Liver (tissue), 9 donors: ENCODE data around the gene BARX1. TPM values are rescaled to one million over a fixed set of nuclear protein-coding genes. Genes with fewer than 3 reads are reported as not detected.

Experiments
- DNase-seq: peaks from one replicate; pipeline ENCODE4 v3.0.0-alpha.2; 2017; ENCODE audit warnings: low spot score
- H3K27ac ChIP-seq, 2 donors: one replicate each; pipeline ENCODE4 v1.7.0; 2013; ENCODE audit warnings: inconsistent platforms in 2 of 2, low read length in 2 of 2, control low read depth in 1 of 2, low read depth in 1 of 2, mild to moderate bottlenecking in 1 of 2
- H3K27me3 ChIP-seq, 4 donors: one replicate each; pipeline versions ENCODE4 v1.6.1 to v1.7.0; 2013; ENCODE audit warnings: low read length in 3 of 4, inconsistent platforms in 1 of 4, mild to moderate bottlenecking in 1 of 4, moderate library complexity in 1 of 4; ENCODE audit not compliant: control insufficient read depth in 4 of 4, insufficient read depth in 4 of 4
- H3K36me3 ChIP-seq, 4 donors: one replicate each; pipeline versions ENCODE4 v1.6.1 to v1.7.0; 2013; ENCODE audit warnings: low read length in 3 of 4, mild to moderate bottlenecking in 3 of 4, low read depth in 1 of 4, moderate library complexity in 1 of 4; ENCODE audit not compliant: control insufficient read depth in 4 of 4, insufficient read depth in 3 of 4
- H3K4me1 ChIP-seq, 4 donors: one replicate each; pipeline versions ENCODE4 v1.6.1 to v1.7.0; 2013; ENCODE audit warnings: low read length in 3 of 4, mild to moderate bottlenecking in 3 of 4, moderate library complexity in 1 of 4; ENCODE audit not compliant: control insufficient read depth in 4 of 4, insufficient read depth in 4 of 4
- H3K4me3 ChIP-seq, 3 donors: one replicate each; pipeline versions ENCODE4 v1.6.1 to v1.7.0; 2013; ENCODE audit warnings: low read length in 3 of 3, control low read depth in 1 of 3, low read depth in 1 of 3, mild to moderate bottlenecking in 1 of 3
- H3K9ac ChIP-seq, 2 donors: one replicate each; pipeline ENCODE4 v1.7.0; 2013; ENCODE audit warnings: low read length in 2 of 2, mild to moderate bottlenecking in 2 of 2, moderate library complexity in 2 of 2, control low read depth in 1 of 2, low read depth in 1 of 2
- H3K9me3 ChIP-seq, 4 donors: one replicate each; pipeline versions ENCODE4 v1.6.1 to v1.7.0; 2013; ENCODE audit warnings: low read length in 3 of 4; ENCODE audit not compliant: control insufficient read depth in 4 of 4
- ATF3 ChIP-seq: IDR thresholded peaks from 2 replicates; pipeline ENCODE4 v1.6.1; 2016; ENCODE audit warnings: antibody characterized with exemption
- CTCF ChIP-seq: fragments of 150-350 bp; IDR thresholded peaks from 2 replicates; pipeline ENCODE4 v1.5.1; 2017; ENCODE audit warnings: improper control_type of control experiment, low read depth, low read length; ENCODE audit not compliant: missing input control
- EGR1 ChIP-seq, 2 donors: IDR thresholded peaks; 2 replicates each; pipeline ENCODE4 v1.6.1; 2016 to 2018; ENCODE audit warnings: antibody characterized with exemption in 2 of 2, low read depth in 2 of 2
- FOXA2 ChIP-seq: IDR thresholded peaks from 2 replicates; pipeline ENCODE4 v1.6.1; 2016; ENCODE audit warnings: antibody characterized with exemption
- GABPA ChIP-seq, 2 donors: IDR thresholded peaks in 1 of 2; conservative IDR thresholded peaks in 1 of 2; 2 replicates each; pipeline ENCODE4 v1.6.1; 2016; ENCODE audit warnings: antibody characterized with exemption in 2 of 2, mild to moderate bottlenecking in 1 of 2, moderate library complexity in 1 of 2
- HNF4A ChIP-seq, 2 donors: conservative IDR thresholded peaks; 2 replicates each; pipeline ENCODE4 v1.6.1; 2016; ENCODE audit warnings: antibody characterized with exemption in 2 of 2, mild to moderate bottlenecking in 2 of 2
- HNF4G ChIP-seq: IDR thresholded peaks from 2 replicates; pipeline ENCODE4 v1.6.1; 2016; ENCODE audit warnings: antibody characterized with exemption
- JUND ChIP-seq, 2 donors: IDR thresholded peaks; 2 replicates each; pipeline ENCODE4 v1.6.1; 2016; ENCODE audit warnings: antibody characterized with exemption in 2 of 2
- MAX ChIP-seq: IDR thresholded peaks from 2 replicates; pipeline ENCODE4 v1.6.1; 2016; ENCODE audit warnings: antibody characterized with exemption
- RAD21 ChIP-seq, 2 donors: IDR thresholded peaks; 2 replicates each; pipeline ENCODE4 v1.6.1; 2016; ENCODE audit warnings: antibody characterized with exemption in 2 of 2, mild to moderate bottlenecking in 2 of 2
- REST ChIP-seq: IDR thresholded peaks from 2 replicates; pipeline ENCODE4 v1.6.1; 2016; ENCODE audit warnings: antibody characterized with exemption, mild to moderate bottlenecking
- RXRA ChIP-seq, 2 donors: IDR thresholded peaks; 2 replicates each; pipeline ENCODE4 v1.6.1; 2017 to 2018; ENCODE audit warnings: antibody characterized with exemption in 2 of 2, mild to moderate bottlenecking in 1 of 2
- TAF1 ChIP-seq: conservative IDR thresholded peaks from 2 replicates; pipeline ENCODE4 v1.6.1; 2016; ENCODE audit warnings: antibody characterized with exemption, mild to moderate bottlenecking
- YY1 ChIP-seq: IDR thresholded peaks from 2 replicates; pipeline ENCODE4 v1.6.1; 2016; ENCODE audit warnings: antibody characterized with exemption, mild to moderate bottlenecking
- ZBTB33 ChIP-seq: IDR thresholded peaks from 2 replicates; pipeline ENCODE4 v1.6.1; 2016; ENCODE audit warnings: antibody characterized with exemption
- WGBS: extraction: QIAGEN DNeasy Blood & Tissue Kit; methylation state at CpG from one replicate; pipeline ENCODE4 v1.1.7; 2013; 5-methylcytosine and 5-hydroxymethylcytosine counted together
- polyA plus RNA-seq, 2 donors: library from polyadenylated mRNA; stranded (reverse) in 1 of 2; unstranded in 1 of 2; fragments of 200-250 nt in 1 of 2; fragments of >200 nt in 1 of 2; fragmentation: Nextera tagmentation in 1 of 2; extraction: Ambion mirVana in 1 of 2; gene quantifications; one replicate each; pipeline versions ENCODE4 v1.2.1 to v1.2.3, GENCODE V29; 2013 to 2015
- total RNA-seq, 2 donors: library from RNA; depleted of rRNA; stranded (reverse); fragments of >200 nt; gene quantifications; one replicate each; pipeline ENCODE4 v1.2.3, GENCODE V29; 2014
- donor health status: healthy.
- donor health status: healthy.
- donor health status: healthy.
- donor health status: healthy.
- donor health status: healthy.

Gene BARX1
- total and polyA plus RNA-seq, 4 donors: not detected

GRCh38 chr9:93907551-93908199, 47.5 kb downstream of the BARX1 start:
- DNase-seq: no peak
- H3K27ac ChIP-seq: no peak overlapping the region
- H3K27me3 ChIP-seq: no peaks in the 10 kb centered on the region
- WGBS: 94% methylated on average over 5 of the region's 5 CpGs
- TF ChIP-seq YY1: no peak
- TF ChIP-seq EGR1 (IDR thresholded peaks at IDR 0.05; ENCODE audit: low read depth in 2 of 2): no peak
- no peak for TF ChIP-seq ATF3
- TF ChIP-seq FOXA2: no peak
- no peak for TF ChIP-seq CTCF
- TF ChIP-seq TAF1: no peak
- TF ChIP-seq HNF4A (conservative IDR thresholded peaks at IDR 0.05): no peak
- TF ChIP-seq ZBTB33: no peak
- no peak for TF ChIP-seq GABPA (IDR thresholded peaks at IDR 0.05 in 1 of 2, conservative IDR thresholded peaks at IDR 0.05 in 1 of 2)
- TF ChIP-seq JUND (IDR thresholded peaks at IDR 0.05): no peak
- TF ChIP-seq HNF4G: no peak
- no peak for TF ChIP-seq REST
- no peak for TF ChIP-seq RAD21 (IDR thresholded peaks at IDR 0.05)
- H3K4me3 ChIP-seq: no peak overlapping the region
- no peaks in the 10 kb centered on the region for H3K9me3 ChIP-seq
- H3K4me1 ChIP-seq: no peaks in the 10 kb centered on the region
- no peak overlapping the region for H3K9ac ChIP-seq
- H3K36me3 ChIP-seq: no peaks in the 10 kb centered on the region

GRCh38 chr9:93906195-93906880, 48.8 kb downstream of the BARX1 start:
- WGBS: 75% methylated on average over 10 of the region's 10 CpGs
- no peak for DNase-seq
- TF ChIP-seq CTCF: no peak
- TF ChIP-seq RXRA (IDR thresholded peaks at IDR 0.05): no peak
- no peak for TF ChIP-seq REST
- TF ChIP-seq MAX: no peak

More at GRCh38 chr9:93906195-93906880, 48.8 kb downstream of the BARX1 start:
- Histone ChIP-seq H3K27ac (no peak overlapping the region), H3K4me1 (no peaks in the 10 kb centered on the region), H3K27me3 (no peaks in the 10 kb centered on the region), H3K9ac (no peak overlapping the region), H3K9me3 (no peaks in the 10 kb centered on the region), H3K36me3 (no peaks in the 10 kb centered on the region), H3K4me3 (no peak overlapping the region)
